Osteoblast (primary cell): Measurements from ENCODE around the gene CROCC2. TPM values are rescaled to one million over a fixed set of nuclear protein-coding genes. Genes with fewer than 3 reads are reported as not detected.

ENCODE experiments used
- DNase-seq: peaks from one replicate; pipeline ENCODE4 v3.0.0; 2011; ENCODE audit warnings: low spot score, mixed read lengths; ENCODE audit not compliant: insufficient read length; ENCODE audit errors: missing footprints
- H2AFZ ChIP-seq: 2 replicates; pipeline ENCODE4 v1.6.0; 2011; ENCODE audit warnings: mild to moderate bottlenecking, low read length
- H3K27ac ChIP-seq: 2 replicates; pipeline ENCODE4 v1.5.1; 2011; ENCODE audit warnings: mild to moderate bottlenecking, low read depth, low read length, moderate library complexity
- H3K27me3 ChIP-seq: 2 replicates; pipeline ENCODE4 v1.6.0; 2012; ENCODE audit warnings: mild to moderate bottlenecking, control low read depth, inconsistent platforms, low read length, moderate library complexity; ENCODE audit not compliant: insufficient read depth
- H3K36me3 ChIP-seq: 2 replicates; pipeline ENCODE4 v1.5.1; 2011; ENCODE audit warnings: mild to moderate bottlenecking, low read length, control low read depth, moderate library complexity; ENCODE audit not compliant: insufficient read depth
- H3K4me1 ChIP-seq: 2 replicates; pipeline ENCODE4 v1.5.1; 2011; ENCODE audit warnings: mild to moderate bottlenecking, low read length, control low read depth, moderate library complexity; ENCODE audit not compliant: insufficient read depth
- H3K4me2 ChIP-seq: 2 replicates; pipeline ENCODE4 v1.6.0; 2011; ENCODE audit warnings: mild to moderate bottlenecking, low read length; ENCODE audit not compliant: insufficient read depth
- H3K4me3 ChIP-seq: fragments of 200-600 bp; sonication (generic); 3 replicates; pipeline ENCODE4 v1.5.1; 2012; ENCODE audit warnings: mild to moderate bottlenecking, low read length, inconsistent platforms; ENCODE audit not compliant: insufficient read depth
- H3K79me2 ChIP-seq: 2 replicates; pipeline ENCODE4 v1.6.0; 2012; ENCODE audit warnings: mild to moderate bottlenecking, low read length, control low read depth, inconsistent platforms; ENCODE audit not compliant: insufficient read depth
- H3K9me3 ChIP-seq: 2 replicates; pipeline ENCODE4 v1.5.1; 2011; ENCODE audit warnings: low read depth, low read length, control low read depth
- H4K20me1 ChIP-seq: 2 replicates; pipeline ENCODE4 v1.6.0; 2012; ENCODE audit warnings: mild to moderate bottlenecking, low read length, control low read depth; ENCODE audit not compliant: insufficient read depth
- CTCF ChIP-seq: IDR thresholded peaks from 2 replicates; pipeline ENCODE4 v1.5.1; 2011; ENCODE audit warnings: mild to moderate bottlenecking, low read depth, low read length, moderate library complexity; ENCODE audit errors: extremely low read depth
- total RNA-seq: library from RNA; depleted of rRNA; stranded (reverse); fragments of >200 nt; gene quantifications from 2 replicates; pipeline ENCODE4 v1.2.3, GENCODE V29; 2012

Gene CROCC2
- total RNA-seq, 1 donor: under 0.01 TPM

- Histone ChIP-seq H3K79me2 (no peaks in the 10 kb centered on the region), H3K4me3 (no peak overlapping the region), H3K9me3 (peaks cover 8% of the 10 kb centered on the region), H3K4me1 (peaks cover 15% of the 10 kb centered on the region), H3K4me2 (no peak overlapping the region), H2AFZ (no peak overlapping the region), H3K36me3 (no peaks in the 10 kb centered on the region), H4K20me1 (no peaks in the 10 kb centered on the region), H3K27me3 (no peaks in the 10 kb centered on the region), H3K27ac (no peak overlapping the region)
- peak; percentile 84 for DNase-seq
- TF ChIP-seq CTCF: no peak
Observed at GRCh38 chr2:240983996-240984498, 77.9 kb downstream of the CROCC2 start.

GRCh38 chr2:240985881-240986786 is 80.0 kb downstream of the CROCC2 start:
- H3K79me2 ChIP-seq: no peaks in the 10 kb centered on the region
- H3K27ac ChIP-seq: no peak overlapping the region
- H2AFZ ChIP-seq: no peak overlapping the region
- peaks cover 16% of the 10 kb centered on the region for H3K4me1 ChIP-seq
- no peaks in the 10 kb centered on the region for H3K27me3 ChIP-seq
- DNase-seq: no peak
- H3K4me3 ChIP-seq: no peak overlapping the region
- TF ChIP-seq CTCF: no peak
- no peaks in the 10 kb centered on the region for H3K36me3 ChIP-seq
- no peak overlapping the region for H3K4me2 ChIP-seq
- no peaks in the 10 kb centered on the region for H4K20me1 ChIP-seq
- H3K9me3 ChIP-seq: peaks cover 8% of the 10 kb centered on the region

- Histone ChIP-seq H3K9me3 (peaks cover 8% of the 10 kb centered on the region), H3K27ac (no peak overlapping the region), H3K27me3 (no peaks in the 10 kb centered on the region), H3K36me3 (no peaks in the 10 kb centered on the region), H3K4me3 (no peak overlapping the region), H2AFZ (no peak overlapping the region), H3K4me1 (peaks cover 24% of the 10 kb centered on the region), H3K79me2 (no peaks in the 10 kb centered on the region), H4K20me1 (no peaks in the 10 kb centered on the region), H3K4me2 (peak overlapping the region; percentile 2)
- DNase-seq: peak; percentile 92
- no peak for TF ChIP-seq CTCF
Observed at GRCh38 chr2:240986787-240987411, 80.8 kb downstream of the CROCC2 start.

- DNase-seq: no peak
- no peak for TF ChIP-seq CTCF
- Histone ChIP-seq H3K4me2 (peak overlapping the region; percentile 2), H3K27me3 (no peaks in the 10 kb centered on the region), H3K4me3 (no peak overlapping the region), H3K9me3 (peaks cover 8% of the 10 kb centered on the region), H3K27ac (no peak overlapping the region), H3K36me3 (no peaks in the 10 kb centered on the region), H2AFZ (no peak overlapping the region), H3K4me1 (peaks cover 30% of the 10 kb centered on the region), H4K20me1 (no peaks in the 10 kb centered on the region), H3K79me2 (no peaks in the 10 kb centered on the region)
Observed at GRCh38 chr2:240987588-240987987, 81.5 kb downstream of the CROCC2 start.
